HG03066 (cell line): ENCODE data around the gene DHPS.
"Not testable (repeated sequence)": the region's sequence is repeated elsewhere in the genome, so short reads cannot be mapped to it uniquely, and the experiment has no call there.

ENCODE experiments used
- ATAC-seq: cut with Tn5 transposase; IDR thresholded peaks from one replicate; pipeline ENCODE4 v1.9.1; 2021; ENCODE audit warnings: low read depth; ENCODE audit not compliant: unreplicated experiment

Gene DHPS

DNA sequence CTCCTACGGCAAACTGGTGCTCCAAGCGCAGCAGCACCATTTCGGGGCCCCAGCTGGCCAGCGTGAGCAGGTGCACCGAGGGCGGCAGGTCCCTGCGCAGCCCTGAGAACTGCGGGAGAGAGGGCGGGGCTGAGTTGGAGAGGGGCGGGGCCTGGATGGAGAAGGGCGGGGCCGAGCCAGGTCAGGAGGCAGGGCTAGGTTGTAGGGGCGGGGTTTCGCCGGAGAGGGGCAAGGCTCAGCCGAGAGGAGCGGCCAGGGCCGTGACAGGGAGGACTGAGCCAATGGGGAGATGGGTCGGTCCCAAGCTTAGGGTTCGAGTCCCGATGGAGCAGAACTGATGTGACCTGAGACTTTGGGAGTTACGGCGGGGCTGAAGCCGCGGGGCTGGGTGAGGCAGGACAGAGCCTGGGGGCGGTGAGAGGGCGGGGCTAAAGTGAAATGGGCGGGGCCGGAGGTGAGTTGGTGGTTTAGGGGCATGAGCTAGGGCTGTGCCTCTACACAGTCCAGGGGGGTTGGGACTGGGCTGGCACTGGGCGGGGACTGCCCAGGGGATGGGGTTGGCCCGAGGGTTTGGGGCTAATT lies 34.1 kb downstream of the DHPS start:
- no peak for ATAC-seq

DNA sequence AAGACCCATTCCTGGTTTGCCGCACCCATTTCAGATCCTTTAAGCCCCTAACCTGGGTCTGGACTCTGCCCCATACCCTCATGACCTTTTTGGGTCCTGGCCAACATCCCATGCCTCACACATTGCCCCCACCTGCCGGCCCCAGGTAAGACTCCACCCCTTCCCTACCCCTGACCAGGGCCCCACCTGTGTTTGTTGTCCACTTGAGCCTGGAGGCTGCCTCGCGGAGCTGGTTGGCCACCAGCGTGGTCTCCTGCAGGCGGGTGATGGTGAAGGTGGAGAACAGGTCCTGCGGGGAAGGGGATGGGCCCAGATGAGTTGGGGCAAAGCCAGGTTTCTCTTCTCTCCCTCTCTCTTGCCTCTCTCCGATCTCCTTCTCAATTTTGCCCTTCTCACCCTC lies 34.6 kb downstream of the DHPS start:
- no peak for ATAC-seq

DNA sequence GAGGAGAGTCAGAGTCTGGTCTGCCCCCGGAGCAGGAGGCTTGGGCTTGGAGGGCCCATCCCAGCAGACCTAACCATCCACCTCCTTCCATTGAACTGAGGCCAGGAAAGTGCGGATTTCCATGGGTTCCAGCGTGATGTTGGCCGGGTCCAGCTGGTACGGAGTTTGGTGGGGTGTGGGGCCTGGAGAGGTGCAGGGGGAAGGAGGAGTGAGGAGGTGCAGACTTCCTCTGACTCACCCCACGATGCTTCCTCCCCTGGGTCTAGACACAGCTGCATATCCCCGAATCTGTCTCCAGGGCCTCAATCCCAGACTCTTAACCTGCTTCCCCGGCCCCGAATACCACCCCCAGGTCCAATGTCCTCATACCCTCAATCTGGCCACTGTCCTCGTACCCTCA lies 35.1 kb downstream of the DHPS start:
- no peak for ATAC-seq

DNA sequence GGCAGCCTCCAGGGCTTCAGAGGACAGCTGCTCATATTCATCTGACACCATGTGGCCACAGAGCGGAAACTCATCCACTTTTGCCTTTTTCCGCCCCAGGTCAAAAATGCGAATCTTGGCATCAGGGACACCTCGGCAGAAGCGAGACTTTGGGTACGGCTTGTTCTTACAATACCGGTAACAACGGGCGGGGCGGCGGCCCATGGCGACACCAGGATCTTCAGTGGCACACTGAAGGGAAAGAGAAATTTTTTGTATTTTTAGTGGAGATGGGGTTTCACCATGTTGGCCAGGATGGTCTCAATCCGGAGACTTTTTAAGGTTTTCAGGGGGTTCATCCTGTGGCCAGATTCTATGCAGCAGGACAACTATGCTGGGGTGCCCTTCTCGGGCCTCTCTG lies 38.0 kb downstream of the DHPS start:
- ATAC-seq, result not testable (repeated sequence)

DNA sequence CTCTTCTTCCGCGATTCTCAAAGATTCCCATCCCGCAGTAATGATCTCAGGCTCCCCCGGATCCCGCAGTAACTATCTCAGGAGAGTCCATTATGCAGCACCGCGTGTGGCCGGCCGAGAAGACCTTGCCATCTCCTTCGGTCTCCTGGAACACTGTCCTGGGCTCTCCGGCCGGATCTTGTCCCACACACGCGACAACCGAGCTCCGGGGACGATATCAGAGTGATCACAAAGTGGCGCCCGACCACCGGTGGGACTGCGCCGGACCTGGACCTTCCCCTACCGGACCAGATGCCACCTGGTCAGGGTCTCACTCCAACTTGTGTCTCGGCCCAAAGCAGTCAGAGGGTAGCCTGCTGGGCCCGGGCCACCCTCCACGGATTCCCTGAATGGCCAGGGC lies 39.2 kb downstream of the DHPS start:
- no peak for ATAC-seq

DNA sequence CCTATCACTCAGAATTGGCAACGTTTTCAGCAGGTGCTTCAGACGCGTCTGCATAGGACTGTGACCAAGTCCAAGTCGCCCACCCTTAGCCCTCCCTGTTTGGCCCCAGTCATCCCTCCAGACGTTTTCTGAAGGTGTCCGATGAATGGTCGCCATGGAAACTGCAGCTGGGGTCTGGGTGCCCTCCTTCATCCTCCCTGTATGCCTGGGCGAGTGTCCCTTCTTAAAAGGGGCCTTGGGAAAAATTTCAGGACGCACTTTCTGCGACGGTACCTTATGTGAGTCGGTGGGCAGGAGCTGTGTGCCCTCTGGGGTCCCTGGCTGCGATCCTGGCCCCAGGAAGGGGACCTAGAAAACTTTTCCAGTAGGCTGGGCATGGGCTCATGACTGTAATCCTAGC lies 40.2 kb downstream of the DHPS start:
- no peak for ATAC-seq

DNA sequence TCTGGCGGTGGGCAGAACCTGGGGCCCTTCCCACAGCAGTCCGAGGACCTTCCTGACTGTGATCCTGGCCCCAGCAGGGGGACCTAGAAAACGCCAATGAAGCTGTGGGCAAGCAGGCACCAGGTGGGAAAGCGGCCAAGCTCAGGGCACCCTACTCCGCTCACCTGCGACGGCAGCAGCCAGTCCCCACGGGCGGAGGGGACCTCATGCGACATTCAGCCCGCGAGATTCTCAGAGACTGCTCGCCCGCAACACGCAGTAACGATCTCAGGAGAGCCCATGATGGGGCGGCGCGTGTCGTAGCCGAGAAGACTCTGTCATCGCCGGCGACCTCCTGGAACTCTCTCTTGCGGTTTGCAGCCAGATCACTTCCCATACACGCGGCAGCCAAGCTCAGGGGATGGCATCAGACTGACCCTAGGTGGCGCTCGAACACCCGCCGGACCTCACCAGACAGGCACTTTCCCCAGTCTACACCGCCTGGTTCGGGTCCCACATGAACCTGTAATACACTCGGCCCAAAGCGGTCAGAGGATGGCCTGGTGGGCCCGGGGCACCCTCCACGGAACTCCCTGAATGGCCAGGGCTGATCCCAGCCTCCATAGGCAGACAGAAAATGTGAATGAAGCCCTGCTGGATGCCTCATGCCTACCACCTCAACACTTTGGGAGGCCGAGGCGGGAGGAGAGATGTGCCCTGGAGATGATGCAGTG lies 41.6 kb downstream of the DHPS start:
- ATAC-seq, result no peak

DNA sequence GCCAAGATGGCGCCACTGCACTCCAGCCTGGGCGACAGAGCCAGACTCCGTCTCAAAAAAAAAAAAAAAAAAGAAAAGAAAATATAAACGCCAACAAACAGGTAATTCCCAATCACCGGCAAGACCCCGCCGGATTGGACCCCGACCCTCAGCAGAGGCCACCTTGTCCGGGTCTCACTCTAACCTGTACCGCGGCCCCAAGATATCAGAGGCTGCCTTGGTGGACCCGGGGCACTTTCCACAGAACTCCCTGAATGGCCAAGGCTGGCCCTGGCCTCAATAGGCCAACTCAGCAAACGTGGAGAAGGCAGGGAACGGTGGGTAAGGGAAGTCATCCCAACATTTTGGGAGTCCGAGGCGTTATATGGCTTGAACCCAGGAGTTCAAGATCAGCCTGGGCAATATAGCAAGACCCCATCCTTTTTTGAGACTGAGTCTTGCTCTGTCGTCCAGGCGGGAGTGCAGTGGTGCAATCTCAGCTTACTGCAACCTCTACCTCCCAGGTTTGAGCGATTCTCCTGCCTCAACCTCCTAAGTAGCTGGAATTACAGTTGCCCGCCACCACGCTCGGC lies 43.0 kb downstream of the DHPS start:
- ATAC-seq, result no peak

DNA sequence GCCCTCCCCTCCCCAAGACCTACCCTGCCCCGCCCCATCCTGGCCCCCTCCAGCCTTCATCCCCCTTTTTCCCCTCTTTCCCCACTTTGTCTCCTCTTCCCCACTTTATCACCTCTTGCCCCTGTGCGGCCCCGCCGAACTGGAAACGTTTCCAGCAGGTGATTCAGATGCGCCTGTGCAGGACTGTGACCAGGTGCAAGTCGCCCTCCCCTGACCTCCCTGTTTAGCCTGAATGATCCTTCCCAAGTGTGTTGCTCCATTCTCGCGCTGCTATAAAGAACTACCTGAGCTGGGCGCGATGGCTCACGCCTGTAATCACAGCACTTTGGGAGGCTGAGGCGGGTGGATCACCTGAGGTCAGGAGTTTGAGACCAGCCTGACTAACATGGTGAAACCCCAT lies 45.0 kb downstream of the DHPS start:
- ATAC-seq, result no peak

DNA sequence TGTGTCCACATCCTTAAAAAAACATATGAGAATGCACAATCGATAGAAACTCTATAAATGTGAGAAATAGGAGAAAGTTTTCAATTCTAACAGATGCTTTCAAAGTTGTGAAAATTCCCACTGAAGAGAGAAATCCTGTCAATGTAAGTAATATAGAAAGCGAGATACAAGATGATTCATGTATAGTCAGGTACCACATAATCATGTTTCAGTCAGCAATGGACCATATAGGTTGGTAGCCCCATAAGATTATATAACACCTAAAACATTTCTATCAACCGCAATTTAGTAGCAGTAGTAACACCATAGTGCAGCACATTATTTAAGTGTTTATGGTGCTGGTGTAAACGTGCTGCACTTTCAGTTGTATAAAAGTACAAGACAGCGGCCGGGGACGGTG lies 52.5 kb downstream of the DHPS start:
- no peak for ATAC-seq

DNA sequence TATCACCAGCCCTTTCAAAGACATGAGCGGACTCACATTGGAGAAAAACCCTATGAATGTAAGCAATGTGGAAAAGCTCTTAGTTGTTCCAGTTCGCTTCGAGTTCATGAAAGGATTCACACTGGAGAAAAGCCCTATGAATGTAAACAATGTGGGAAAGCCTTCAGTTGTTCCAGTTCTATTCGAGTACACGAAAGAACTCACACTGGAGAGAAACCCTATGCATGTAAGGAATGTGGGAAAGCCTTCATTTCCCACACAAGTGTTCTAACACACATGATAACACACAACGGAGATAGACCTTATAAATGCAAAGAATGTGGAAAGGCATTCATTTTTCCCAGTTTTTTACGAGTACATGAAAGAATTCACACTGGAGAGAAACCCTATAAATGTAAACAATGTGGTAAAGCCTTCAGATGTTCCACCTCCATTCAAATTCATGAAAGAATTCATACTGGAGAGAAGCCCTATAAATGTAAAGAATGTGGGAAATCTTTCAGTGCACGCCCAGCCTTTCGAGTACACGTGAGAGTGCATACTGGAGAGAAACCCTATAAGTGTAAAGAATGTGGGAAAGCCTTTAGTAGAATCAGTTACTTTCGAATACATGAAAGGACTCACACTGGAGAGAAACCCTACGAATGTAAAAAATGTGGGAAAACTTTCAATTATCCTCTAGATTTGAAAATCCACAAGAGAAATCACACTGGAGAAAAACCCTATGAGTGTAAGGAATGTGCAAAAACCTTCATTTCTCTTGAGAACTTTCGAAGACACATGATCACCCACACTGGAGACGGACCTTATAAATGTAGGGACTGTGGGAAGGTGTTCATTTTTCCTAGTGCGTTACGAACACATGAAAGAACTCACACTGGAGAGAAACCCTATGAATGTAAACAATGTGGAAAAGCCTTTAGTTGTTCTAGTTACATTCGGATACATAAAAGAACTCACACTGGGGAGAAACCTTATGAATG lies 53.3 kb downstream of the DHPS start:
- ATAC-seq, result no peak

DNA sequence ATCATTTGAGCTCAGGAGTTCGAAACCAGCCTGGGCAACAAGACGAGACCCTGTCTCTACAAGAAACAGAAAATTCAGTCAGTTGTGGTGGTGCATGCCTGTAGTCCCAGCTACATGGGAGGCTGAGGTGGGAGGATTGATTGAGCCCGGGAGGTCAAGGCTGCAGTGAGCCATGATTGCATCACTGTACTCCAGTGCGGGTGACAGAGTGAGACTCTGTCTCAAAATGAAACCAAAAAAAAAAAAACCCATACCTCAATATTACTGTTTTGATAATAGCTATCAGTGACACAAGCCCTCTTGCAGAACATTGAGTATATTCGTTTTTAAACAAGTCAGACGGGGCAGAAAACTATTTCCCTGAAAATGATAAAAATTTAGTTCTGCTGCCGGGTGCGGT lies 54.7 kb downstream of the DHPS start:
- ATAC-seq, result no peak
